Measurements from ENCODE around the gene GLMN. TPM values are rescaled to one million over a fixed set of nuclear protein-coding genes. Genes with fewer than 3 reads are reported as not detected.

GLMN gene
- total RNA-seq, 6 donors from 2014 or later = 4.8 to 16.8 (median 6.0) TPM

DNA sequence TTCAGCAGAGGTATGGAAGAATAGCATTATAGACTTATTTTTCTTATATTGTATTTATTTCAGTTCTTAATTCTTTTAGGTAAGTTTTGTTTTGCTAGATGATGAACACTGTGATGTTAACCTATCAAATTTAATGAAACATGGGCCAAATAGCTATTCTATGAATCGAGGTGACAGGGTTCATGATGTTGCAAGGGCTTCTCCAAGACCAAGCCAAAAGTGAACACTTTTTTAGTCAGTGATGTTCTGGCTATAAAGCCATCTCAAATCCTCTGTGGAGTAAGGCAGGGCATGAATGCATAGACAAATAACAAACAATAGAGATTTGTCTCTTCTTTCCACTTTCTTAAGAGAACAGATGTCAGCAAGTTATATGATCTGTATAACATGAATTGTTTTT is 54.4 kb downstream of the GLMN start:
- TF ChIP-seq POLR2AphosphoS5 (IDR thresholded peaks at IDR 0.05) = no peak
- TF ChIP-seq, protein P1, sequence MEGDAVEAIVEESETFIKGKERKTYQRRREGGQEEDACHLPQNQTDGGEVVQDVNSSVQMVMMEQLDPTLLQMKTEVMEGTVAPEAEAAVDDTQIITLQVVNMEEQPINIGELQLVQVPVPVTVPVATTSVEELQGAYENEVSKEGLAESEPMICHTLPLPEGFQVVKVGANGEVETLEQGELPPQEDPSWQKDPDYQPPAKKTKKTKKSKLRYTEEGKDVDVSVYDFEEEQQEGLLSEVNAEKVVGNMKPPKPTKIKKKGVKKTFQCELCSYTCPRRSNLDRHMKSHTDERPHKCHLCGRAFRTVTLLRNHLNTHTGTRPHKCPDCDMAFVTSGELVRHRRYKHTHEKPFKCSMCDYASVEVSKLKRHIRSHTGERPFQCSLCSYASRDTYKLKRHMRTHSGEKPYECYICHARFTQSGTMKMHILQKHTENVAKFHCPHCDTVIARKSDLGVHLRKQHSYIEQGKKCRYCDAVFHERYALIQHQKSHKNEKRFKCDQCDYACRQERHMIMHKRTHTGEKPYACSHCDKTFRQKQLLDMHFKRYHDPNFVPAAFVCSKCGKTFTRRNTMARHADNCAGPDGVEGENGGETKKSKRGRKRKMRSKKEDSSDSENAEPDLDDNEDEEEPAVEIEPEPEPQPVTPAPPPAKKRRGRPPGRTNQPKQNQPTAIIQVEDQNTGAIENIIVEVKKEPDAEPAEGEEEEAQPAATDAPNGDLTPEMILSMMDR (IDR thresholded peaks at IDR 0.05) = no peak
- no peak for TF ChIP-seq POLR2A (IDR thresholded peaks at IDR 0.05)
- no peak for TF ChIP-seq EP300 (IDR thresholded peaks at IDR 0.05)
- peaks cover 0 to 22% (median 2%) of the 10 kb centered on the region in 4 donors for H3K36me3 ChIP-seq
- no peaks in the 10 kb centered on the region for H3K27me3 ChIP-seq
- ATAC-seq (ENCODE audit: low FRiP score in 2 of 2) (no peak), DNase-seq (no peak)
- H3K4me3 ChIP-seq = no peak overlapping the region
- 87 to 96% methylated on average over 1 of the region's 1 CpG for WGBS, 2 donors
- H3K4me1 ChIP-seq = no peaks in the 10 kb centered on the region
- H3K27ac ChIP-seq = no peak overlapping the region
- no peaks in the 10 kb centered on the region for H3K9me3 ChIP-seq

DNA sequence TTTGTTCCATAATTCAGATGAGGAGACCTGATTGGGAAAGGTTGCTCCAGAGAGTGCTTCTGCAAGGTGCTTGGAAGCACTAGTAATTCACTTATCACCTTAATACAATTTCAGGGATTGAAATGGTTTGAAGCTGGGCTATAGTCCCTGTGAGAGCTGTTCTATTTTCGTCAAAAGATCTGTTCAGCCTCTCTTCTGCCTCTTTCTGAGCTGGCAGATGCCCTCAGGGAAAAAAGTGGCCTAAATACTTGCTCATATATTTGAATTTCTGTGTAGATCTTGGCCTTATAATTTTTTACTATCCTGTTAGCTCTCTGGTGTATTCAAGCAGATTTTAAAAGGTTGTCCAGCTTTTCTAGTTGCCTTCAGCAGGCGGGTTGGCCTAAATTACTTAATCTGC is 58.8 kb downstream of the GLMN start:
- TF ChIP-seq, protein P1 (IDR thresholded peaks at IDR 0.05) = no peak
- TF ChIP-seq POLR2A (IDR thresholded peaks at IDR 0.05) = no peak
- no peak for TF ChIP-seq POLR2AphosphoS5 (IDR thresholded peaks at IDR 0.05)
- no peak for TF ChIP-seq EP300 (IDR thresholded peaks at IDR 0.05)
- no peaks in the 10 kb centered on the region for H3K36me3 ChIP-seq
- DNase-seq (no peak), ATAC-seq (ENCODE audit: low FRiP score in 2 of 2) (no peak)
- H3K9me3 ChIP-seq = no peaks in the 10 kb centered on the region
- H3K4me1 ChIP-seq = no peaks in the 10 kb centered on the region
- no peak overlapping the region for H3K4me3 ChIP-seq
- H3K27me3 ChIP-seq = no peaks in the 10 kb centered on the region
- WGBS, 2 donors = 87 to 93% methylated on average over 2 of the region's 2 CpGs
- H3K27ac ChIP-seq = no peak overlapping the region

DNA sequence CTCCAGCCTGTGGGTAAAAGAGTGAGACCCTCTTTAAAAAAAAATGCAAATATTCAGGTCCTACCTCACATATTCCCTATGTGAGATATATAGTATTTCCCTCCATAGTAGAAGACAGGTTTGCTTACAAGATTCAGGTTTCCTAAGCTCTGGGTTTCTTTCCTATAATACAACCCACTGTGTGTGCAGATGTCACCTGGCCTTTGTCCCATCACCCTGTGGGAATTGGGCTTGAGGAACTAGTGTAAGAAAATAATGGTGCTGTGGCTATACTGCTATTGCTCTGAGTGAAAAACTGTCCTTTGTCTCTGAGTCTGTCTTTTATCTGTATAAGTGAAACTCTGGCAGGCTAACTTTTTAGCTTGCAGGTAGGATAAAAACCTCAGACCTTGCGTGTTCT is 68.1 kb downstream of the GLMN start:
- TF ChIP-seq POLR2A (IDR thresholded peaks at IDR 0.05) = no peak
- H3K4me1 ChIP-seq = no peaks in the 10 kb centered on the region
- 88% methylated on average over 1 of the region's 1 CpG for WGBS, 2 donors
- H3K36me3 ChIP-seq = no peaks in the 10 kb centered on the region
- no peak overlapping the region for H3K27ac ChIP-seq
- DNase-seq (no peak), ATAC-seq (ENCODE audit: low FRiP score in 2 of 2) (no peak)
- no peaks in the 10 kb centered on the region for H3K27me3 ChIP-seq
- no peak overlapping the region for H3K4me3 ChIP-seq
- no peaks in the 10 kb centered on the region for H3K9me3 ChIP-seq

DNA sequence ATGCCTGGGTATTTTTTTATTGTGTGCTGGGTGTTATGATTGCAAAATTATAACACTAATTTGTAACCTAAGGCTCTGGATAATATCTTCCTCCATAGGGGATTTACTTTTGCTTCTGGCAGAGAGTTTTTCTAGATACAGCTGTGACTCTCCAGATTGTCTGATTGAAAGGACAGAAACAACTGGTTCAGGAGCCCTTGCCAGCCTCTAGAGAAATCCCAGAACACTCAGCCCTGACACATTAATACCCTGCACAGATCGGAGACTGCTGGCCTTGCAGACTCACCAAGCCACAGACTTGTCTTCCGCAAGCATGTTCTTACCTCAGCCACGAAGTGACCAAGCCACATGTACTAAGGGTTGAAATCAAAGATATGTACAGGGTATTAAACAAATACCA is 70.4 kb downstream of the GLMN start:
- 80 to 89% methylated on average over 3 of the region's 3 CpGs for WGBS, 2 donors
- H3K9me3 ChIP-seq = no peaks in the 10 kb centered on the region
- no peak overlapping the region for H3K4me3 ChIP-seq
- DNase-seq = no peak
- no peaks in the 10 kb centered on the region for H3K27me3 ChIP-seq
- no peaks in the 10 kb centered on the region for H3K4me1 ChIP-seq
- ATAC-seq (ENCODE audit: low FRiP score in 2 of 2) = no peak
- H3K27ac ChIP-seq = no peak overlapping the region
- TF ChIP-seq EP300 (IDR thresholded peaks at IDR 0.05) = no peak
- TF ChIP-seq, protein P1 (IDR thresholded peaks at IDR 0.05) = no peak
- H3K36me3 ChIP-seq = no peaks in the 10 kb centered on the region

DNA sequence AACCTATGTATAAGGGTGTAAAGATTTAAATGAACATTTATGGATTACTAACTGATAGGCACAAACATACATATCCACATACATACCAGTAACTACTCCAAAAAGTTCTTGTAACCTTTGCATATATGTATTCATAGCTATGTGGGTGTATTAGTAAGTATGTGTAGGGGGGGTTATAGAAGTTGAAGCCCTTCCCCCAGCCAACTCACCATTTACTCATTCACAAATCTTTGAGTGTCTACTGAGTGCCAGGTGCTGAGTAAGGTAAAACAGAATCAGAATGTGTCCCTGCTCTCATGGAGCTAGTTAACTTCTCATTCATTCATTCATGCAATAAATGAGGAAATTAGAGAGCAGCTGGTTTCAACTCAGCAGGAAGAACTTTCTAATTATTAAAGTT is 79.8 kb downstream of the GLMN start:
- TF ChIP-seq EP300 (IDR thresholded peaks at IDR 0.05) = no peak
- no peak for TF ChIP-seq POLR2A (IDR thresholded peaks at IDR 0.05)
- DNase-seq = no peak
- no peaks in the 10 kb centered on the region for H3K9me3 ChIP-seq

DNA sequence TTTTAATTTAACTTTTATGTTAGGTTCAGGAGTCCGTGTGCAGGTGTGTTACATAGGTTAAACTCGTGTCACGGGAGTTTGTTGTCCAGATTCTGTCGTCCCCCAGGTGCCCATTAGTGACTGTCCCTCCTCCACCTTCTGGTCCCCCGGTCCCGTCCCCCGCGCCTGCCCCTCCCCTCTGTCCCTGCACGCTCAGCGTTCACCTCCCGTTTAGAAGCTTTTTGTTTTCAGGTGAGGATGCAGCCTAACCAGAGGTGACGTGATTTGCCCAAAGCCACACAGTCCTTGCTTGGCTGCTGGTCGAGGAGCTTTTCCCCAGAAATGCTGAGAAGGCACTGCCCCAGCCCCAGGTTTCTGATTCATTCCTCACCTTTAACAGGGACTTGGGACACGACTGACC is 80.2 kb downstream of the GLMN start:
- Histone ChIP-seq H3K4me3 (no peak overlapping the region), H3K27ac (no peak overlapping the region), H3K9me3 (no peaks in the 10 kb centered on the region), H3K4me1 (no peaks in the 10 kb centered on the region), H3K36me3 (no peaks in the 10 kb centered on the region), H3K27me3 (no peaks in the 10 kb centered on the region)
- DNase-seq = peak in 1 of 2 donors; percentile 50
- 85 to 88% methylated on average over 14 of the region's 14 CpGs for WGBS, 2 donors
- ATAC-seq (ENCODE audit: low FRiP score in 2 of 2) = no peak
- no peak for TF ChIP-seq EP300 (IDR thresholded peaks at IDR 0.05)
- no peak for TF ChIP-seq POLR2A (IDR thresholded peaks at IDR 0.05)
- no peak for TF ChIP-seq POLR2AphosphoS5 (IDR thresholded peaks at IDR 0.05)

More for the DNA sequence above, 79.8 kb downstream of the GLMN start:
- no peaks in the 10 kb centered on the region for H3K27me3 ChIP-seq
- no peaks in the 10 kb centered on the region for H3K36me3 ChIP-seq
- H3K4me1 ChIP-seq = no peaks in the 10 kb centered on the region
- no peak overlapping the region for H3K27ac ChIP-seq
- H3K4me3 ChIP-seq = no peak overlapping the region
- no peak for ATAC-seq (ENCODE audit: low FRiP score in 2 of 2)
